ENCODE data around the gene SNX17.
"Not testable (repeated sequence)": the region's sequence is repeated elsewhere in the genome, so short reads cannot be mapped to it uniquely, and the experiment has no call there.

SNX17 gene

DNA sequence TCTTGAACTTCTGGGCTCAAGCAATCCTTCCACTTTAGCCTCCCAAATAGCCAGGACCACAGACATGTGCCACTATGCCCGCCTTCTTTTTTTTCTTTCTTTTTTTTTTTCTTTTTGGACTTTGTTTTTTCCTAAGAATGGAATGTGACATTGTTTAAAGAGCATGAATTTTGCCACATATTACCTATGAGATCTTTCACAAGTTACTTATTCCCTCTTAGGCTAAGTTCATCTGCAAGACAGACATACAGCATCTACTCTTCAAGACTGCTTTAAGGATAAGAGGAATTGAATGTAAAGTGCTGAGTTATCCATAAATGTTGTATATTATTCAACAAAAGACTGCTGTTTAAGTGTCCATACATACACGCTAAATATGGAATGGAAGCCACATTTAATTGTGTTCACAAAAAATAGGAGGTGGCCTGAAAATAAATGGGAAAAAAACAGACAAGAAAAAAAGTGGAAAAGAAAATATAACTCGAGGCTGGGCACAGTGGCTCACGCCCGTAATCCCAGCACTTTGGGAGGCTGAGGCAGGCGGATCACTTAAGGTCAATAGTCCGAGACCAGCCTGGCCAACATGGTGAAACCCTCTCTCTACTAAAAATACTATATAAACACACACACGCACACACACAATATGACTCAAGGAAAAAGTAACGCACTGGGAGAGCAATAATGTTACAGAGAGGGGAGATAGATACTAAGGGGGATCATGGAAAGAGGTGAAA lies 42.2 kb downstream of the SNX17 start:
- H3K27ac ChIP-seq (ENCODE audit: low read length), result no peak overlapping the region
- H3K36me3 ChIP-seq (ENCODE audit: insufficient read depth, low read depth, low read length), result peaks cover 1% of the 10 kb centered on the region; the same call in 1 of the 2 replicates
- no peak overlapping the region for H3K9ac ChIP-seq (ENCODE audit: low read depth, low read length)
- H3K27me3 ChIP-seq (ENCODE audit: insufficient read depth, low read length), result no peaks in the 10 kb centered on the region
- no peaks in the 10 kb centered on the region for H3K9me3 ChIP-seq (ENCODE audit: insufficient read depth, low read depth, low read length)
- no peaks in the 10 kb centered on the region for H3K4me1 ChIP-seq (ENCODE audit: insufficient read depth, low read length)
- H3K4me3 ChIP-seq (ENCODE audit: low read length), result no peak overlapping the region

DNA sequence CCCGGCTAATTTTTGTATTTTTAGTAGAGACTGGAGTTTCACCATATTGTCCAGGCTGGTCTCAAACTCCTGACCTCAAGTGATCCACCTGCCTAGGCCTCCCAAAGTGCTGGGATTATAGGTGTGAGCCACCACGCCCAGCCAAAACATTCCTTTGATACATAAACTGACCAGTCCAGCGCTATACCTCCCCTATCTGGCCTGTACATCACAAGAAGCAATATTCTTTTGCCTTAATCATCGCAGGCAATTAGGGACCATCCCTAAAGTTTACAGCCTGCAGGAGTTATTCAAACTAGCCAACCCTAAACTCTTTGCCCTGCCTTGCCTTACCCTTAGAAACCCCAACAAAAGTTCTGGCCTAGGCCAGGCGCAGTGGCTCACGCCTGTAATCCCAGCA lies 45.7 kb downstream of the SNX17 start:
- no peaks in the 10 kb centered on the region for H3K27me3 ChIP-seq (ENCODE audit: insufficient read depth, low read length)
- H3K9me3 ChIP-seq (ENCODE audit: insufficient read depth, low read depth, low read length), result no peaks in the 10 kb centered on the region
- H3K4me1 ChIP-seq (ENCODE audit: insufficient read depth, low read length), result no peaks in the 10 kb centered on the region
- H3K9ac ChIP-seq (ENCODE audit: low read depth, low read length), result no peak overlapping the region
- no peaks in the 10 kb centered on the region for H3K36me3 ChIP-seq (ENCODE audit: insufficient read depth, low read depth, low read length)
- H3K27ac ChIP-seq (ENCODE audit: low read length), result no peak overlapping the region
- no peak overlapping the region for H3K4me3 ChIP-seq (ENCODE audit: low read length)

DNA sequence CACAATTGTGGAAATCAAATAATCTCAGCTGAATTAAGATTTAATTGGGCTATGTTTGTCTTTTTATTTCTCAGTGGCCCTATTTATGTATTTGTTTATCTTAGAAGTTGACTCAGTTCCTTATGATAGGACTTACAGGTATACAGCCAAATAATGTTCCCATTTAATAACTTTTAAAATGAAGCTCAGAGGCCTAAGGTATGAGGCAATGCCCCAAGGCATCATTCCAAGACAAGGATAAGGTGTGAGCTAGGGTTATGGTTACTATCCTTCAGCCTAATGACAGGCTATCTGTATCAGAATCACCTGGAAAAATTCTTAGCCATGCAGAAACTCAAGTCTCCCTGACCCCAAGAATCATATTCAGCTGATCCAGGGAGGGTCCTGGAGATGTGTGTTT lies 50.6 kb downstream of the SNX17 start:
- Histone ChIP-seq H3K4me1 (ENCODE audit: insufficient read depth, low read length) (no peaks in the 10 kb centered on the region), H3K27ac (ENCODE audit: low read length) (no peak overlapping the region), H3K9me3 (ENCODE audit: insufficient read depth, low read depth, low read length) (no peaks in the 10 kb centered on the region), H3K27me3 (ENCODE audit: insufficient read depth, low read length) (no peaks in the 10 kb centered on the region), H3K4me3 (ENCODE audit: low read length) (no peak overlapping the region), H3K9ac (ENCODE audit: low read depth, low read length) (no peak overlapping the region), H3K36me3 (ENCODE audit: insufficient read depth, low read depth, low read length) (no peaks in the 10 kb centered on the region)

DNA sequence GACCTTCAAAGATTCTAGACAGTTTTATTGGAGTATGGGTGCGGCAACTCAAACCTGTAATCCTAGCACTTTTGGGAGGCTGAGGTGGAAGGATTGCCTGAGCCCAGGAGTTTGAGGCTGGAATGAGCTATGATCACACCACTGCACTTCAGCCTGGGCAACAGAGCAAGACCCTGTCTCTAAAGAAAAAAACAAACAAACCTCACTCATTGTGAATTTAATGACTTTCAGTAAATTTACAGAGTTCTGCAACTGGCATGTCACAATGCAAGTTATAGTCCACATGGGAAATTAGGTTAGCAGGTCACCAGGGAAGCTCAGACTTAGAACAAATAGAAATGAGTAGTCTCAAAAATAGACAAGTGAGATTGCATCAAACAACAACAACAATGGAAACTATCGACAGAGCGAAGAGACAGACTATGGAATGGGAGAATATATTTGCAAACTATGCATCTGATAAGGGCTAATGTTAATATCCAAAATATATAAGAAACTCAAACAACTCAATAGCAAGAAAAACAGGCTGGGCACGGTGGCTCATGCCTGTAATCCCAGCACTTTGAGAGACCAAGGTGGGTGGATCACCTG lies 51.3 kb downstream of the SNX17 start:
- no peaks in the 10 kb centered on the region for H3K4me1 ChIP-seq (ENCODE audit: insufficient read depth, low read length)
- H3K4me3 ChIP-seq (ENCODE audit: low read length), result no peak overlapping the region
- H3K9me3 ChIP-seq (ENCODE audit: insufficient read depth, low read depth, low read length), result no peaks in the 10 kb centered on the region
- no peak overlapping the region for H3K9ac ChIP-seq (ENCODE audit: low read depth, low read length)
- H3K27ac ChIP-seq (ENCODE audit: low read length), result no peak overlapping the region
- H3K36me3 ChIP-seq (ENCODE audit: insufficient read depth, low read depth, low read length), result no peaks in the 10 kb centered on the region
- no peaks in the 10 kb centered on the region for H3K27me3 ChIP-seq (ENCODE audit: insufficient read depth, low read length)

DNA sequence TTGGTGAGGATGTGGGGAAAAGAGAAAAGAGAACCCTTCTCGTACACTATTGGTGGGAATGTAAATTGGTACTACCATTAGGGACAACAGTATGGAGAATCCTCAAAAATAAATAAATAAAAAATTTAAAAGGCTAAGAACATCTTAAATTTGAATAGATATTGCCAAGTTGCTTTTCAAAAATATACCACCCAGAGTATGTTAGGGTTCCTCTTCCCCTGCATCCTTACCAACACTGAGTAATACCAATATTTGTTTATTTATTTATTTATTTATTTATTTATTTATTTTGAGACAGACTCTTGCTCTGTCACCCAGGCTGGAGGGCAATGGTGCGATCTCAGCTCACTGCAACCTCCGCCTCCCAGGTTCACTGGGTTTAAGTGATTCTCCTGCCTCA lies 52.5 kb downstream of the SNX17 start:
- Histone ChIP-seq H3K4me1 (ENCODE audit: insufficient read depth, low read length) (peaks cover 4% of the 10 kb centered on the region; the same call in 1 of the 2 replicates), H3K27ac (ENCODE audit: low read length) (no peak overlapping the region), H3K4me3 (ENCODE audit: low read length) (no peak overlapping the region), H3K9me3 (ENCODE audit: insufficient read depth, low read depth, low read length) (no peaks in the 10 kb centered on the region), H3K27me3 (ENCODE audit: insufficient read depth, low read length) (no peaks in the 10 kb centered on the region), H3K9ac (ENCODE audit: low read depth, low read length) (no peak overlapping the region), H3K36me3 (ENCODE audit: insufficient read depth, low read depth, low read length) (no peaks in the 10 kb centered on the region)

DNA sequence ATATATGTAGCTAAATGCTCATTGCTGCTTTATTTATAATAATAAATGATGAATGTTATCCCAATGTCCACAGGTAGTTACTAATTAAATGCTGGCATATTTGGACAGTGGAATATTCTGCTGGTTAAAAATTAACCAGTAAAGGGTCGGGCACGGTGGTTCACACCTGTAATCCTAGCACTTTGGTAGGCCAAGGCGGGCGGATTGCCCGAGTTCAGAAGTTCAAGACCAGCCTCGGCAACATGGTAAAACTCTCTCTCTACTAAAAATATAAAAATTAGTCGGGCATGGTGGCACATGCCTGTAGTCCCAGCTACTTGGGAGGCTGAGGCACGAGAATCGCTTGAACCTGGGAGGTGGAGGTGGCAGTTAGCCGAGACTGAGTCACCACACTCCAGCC lies 54.6 kb downstream of the SNX17 start:
- H3K27ac ChIP-seq (ENCODE audit: low read length); H3K27me3 ChIP-seq (ENCODE audit: insufficient read depth, low read length); H3K9ac ChIP-seq (ENCODE audit: low read depth, low read length); H3K9me3 ChIP-seq (ENCODE audit: insufficient read depth, low read depth, low read length); H3K4me3 ChIP-seq (ENCODE audit: low read length); H3K4me1 ChIP-seq (ENCODE audit: insufficient read depth, low read length); H3K36me3 ChIP-seq (ENCODE audit: insufficient read depth, low read depth, low read length): not testable (repeated sequence)
